SIG-M5 (cell line): ENCODE measurements around the gene POTED.
"Not testable (repeated sequence)": the region's sequence is repeated elsewhere in the genome, so short reads cannot be mapped to it uniquely, and the experiment has no call there.

Source experiments
- DNase-seq: peaks from one replicate; lab custom pipeline; 2025; lab: John Stamatoyannopoulos, UW

Gene POTED

GRCh38 chr21:13609477-13609876 lies at the start of gene POTED:
POTED (plus strand) TSS chr21:13609777; CDS start chr21:13610229, 452 bp downstream.
- DNase-seq = not testable (repeated sequence)

- DNase-seq = not testable (repeated sequence)
These were observed 40.5 kb downstream of the POTED start for GRCh38 chr21:13650101-13650500.

GRCh38 chr21:13651746-13652145 lies 42.2 kb downstream of the POTED start:
- DNase-seq = not testable (repeated sequence)
